PC-9 (cell line): ENCODE measurements around the gene EGFLAM. TPM values are rescaled to one million over a fixed set of nuclear protein-coding genes. Genes with fewer than 3 reads are reported as not detected.

Experiments
- BruUV-seq: library from RNA; stranded (reverse); fragments of 400-500 nt; replicated peaks from 2 replicates; lab custom pipeline; 2021; lab: Mats Ljungman, UMichigan
- CTCF ChIA-PET: fragments of 300-600 bp; sonication (Branson Sonifier 250); formaldehyde crosslinking; loops from one replicate; lab custom pipeline; 2022; ENCODE audit warnings: antibody characterized with exemption; lab: Charles Lee
- POLR2A ChIA-PET: fragments of 300-600 bp; sonication (Branson Sonifier 250); formaldehyde crosslinking; loops from one replicate; lab custom pipeline; 2022; ENCODE audit warnings: antibody characterized with exemption; ENCODE audit not compliant: unreplicated experiment; lab: Charles Lee
- DNase-seq, 2 experiments: peaks; one replicate each; pipeline versions ENCODE4 v3.0.0 to v3.0.0-alpha.2; 2015 to 2022; ENCODE audit warnings: mixed read lengths in 1 of 2
- H2AFZ ChIP-seq: fragments of 200-600 bp; sonication (generic); 2 replicates; pipeline ENCODE4 v1.8.1; 2017; ENCODE audit warnings: antibody characterized with exemption
- H3F3A ChIP-seq: fragments of 200-600 bp; sonication (generic); 2 replicates; pipeline ENCODE4 v1.8.1; 2017; ENCODE audit warnings: antibody characterized with exemption, mild to moderate bottlenecking, low read depth; ENCODE audit not compliant: insufficient read depth
- H3K27ac ChIP-seq: fragments of 200-600 bp; sonication (generic); 2 replicates; pipeline ENCODE4 v1.6.1; 2016; ENCODE audit warnings: mixed run types
- H3K27me3 ChIP-seq: fragments of 200-600 bp; sonication (generic); 2 replicates; pipeline ENCODE4 v1.6.1; 2016; ENCODE audit warnings: low read depth, mixed run types; ENCODE audit not compliant: insufficient read depth
- H3K36me3 ChIP-seq: fragments of 200-600 bp; sonication (generic); 2 replicates; pipeline ENCODE4 v1.6.1; 2016; ENCODE audit warnings: low read depth, mixed run types
- H3K4me1 ChIP-seq: fragments of 200-600 bp; sonication (generic); replicated peaks from 2 replicates; pipeline ENCODE4 v1.6.1; 2016; ENCODE audit warnings: mixed run types; ENCODE audit not compliant: insufficient read depth
- H3K4me2 ChIP-seq: fragments of 200-600 bp; sonication (generic); 2 replicates; pipeline ENCODE4 v1.6.1; 2017; ENCODE audit warnings: mixed run types
- H3K4me3 ChIP-seq: fragments of 200-600 bp; sonication (generic); 2 replicates; pipeline ENCODE4 v1.6.1; 2016; ENCODE audit warnings: mixed run types
- H3K79me2 ChIP-seq: fragments of 200-600 bp; sonication (generic); 2 replicates; pipeline ENCODE4 v1.6.1; 2017; ENCODE audit warnings: low read depth, mixed run types
- H3K9me2 ChIP-seq: fragments of 200-600 bp; sonication (generic); 2 replicates; pipeline ENCODE4 v1.8.1; 2017; ENCODE audit warnings: mild to moderate bottlenecking; ENCODE audit not compliant: insufficient read depth
- H3K9me3 ChIP-seq: fragments of 200-600 bp; sonication (generic); 2 replicates; pipeline ENCODE4 v1.8.1; 2016; ENCODE audit warnings: low read depth; ENCODE audit not compliant: insufficient read depth
- H4K20me1 ChIP-seq: fragments of 200-600 bp; sonication (generic); 2 replicates; pipeline ENCODE4 v1.8.1; 2017; ENCODE audit not compliant: insufficient read depth
- CTCF ChIP-seq: fragments of 200-600 bp; sonication (generic); conservative IDR thresholded peaks from 2 replicates; pipeline ENCODE4 v1.6.1; 2017; ENCODE audit warnings: mixed run types, antibody characterized with exemption, mild to moderate bottlenecking, moderate library complexity
- EZH2 ChIP-seq: fragments of 200-600 bp; sonication (generic); IDR thresholded peaks from 2 replicates; pipeline ENCODE4 v1.8.0; 2017; ENCODE audit warnings: antibody characterized with exemption, low read depth
- intact Hi-C: fragments of 100-400 bp; cut with micrococcal nuclease; formaldehyde crosslinking; loops from one replicate; pipeline ENCODE4 v1.10.0; 2022; ENCODE audit not compliant: unreplicated experiment
- total RNA-seq: library from RNA; stranded (reverse); gene quantifications from 2 replicates; pipeline ENCODE4 v1.2.3, GENCODE V29; 2021

Gene EGFLAM
- total RNA-seq, 1 experiment from 2014 or later: not detected

- no peaks in the 10 kb centered on the region for H3K36me3 ChIP-seq
- no peaks in the 10 kb centered on the region for H3K9me3 ChIP-seq
- H4K20me1 ChIP-seq: no peaks in the 10 kb centered on the region
- no TSS peak for BruUV-seq
- no peak overlapping the region for H3K4me2 ChIP-seq
- H3K79me2 ChIP-seq: no peaks in the 10 kb centered on the region
- POLR2A ChIA-PET: interaction anchor here (0.6 kb wide), 1 partner anchor 100 kb away, joined by 11 read pairs; no protein-coding TSS in a partner anchor
- TF ChIP-seq EZH2 (no peak), CTCF (no peak)
- H3K4me3 ChIP-seq: no peak overlapping the region
- H3F3A ChIP-seq: no peaks in the 10 kb centered on the region
- no peaks in the 10 kb centered on the region for H3K4me1 ChIP-seq
- no peak for DNase-seq
- CTCF ChIA-PET: no interaction called here
- no peaks in the 10 kb centered on the region for H3K9me2 ChIP-seq
- intact Hi-C loops: no loop called here
- no peak overlapping the region for H2AFZ ChIP-seq
- H3K27me3 ChIP-seq: peaks cover 98% of the 10 kb centered on the region
- no peak overlapping the region for H3K27ac ChIP-seq
These were observed 115.4 kb downstream of the EGFLAM start for GRCh38 chr5:38373743-38374142.

DNA sequence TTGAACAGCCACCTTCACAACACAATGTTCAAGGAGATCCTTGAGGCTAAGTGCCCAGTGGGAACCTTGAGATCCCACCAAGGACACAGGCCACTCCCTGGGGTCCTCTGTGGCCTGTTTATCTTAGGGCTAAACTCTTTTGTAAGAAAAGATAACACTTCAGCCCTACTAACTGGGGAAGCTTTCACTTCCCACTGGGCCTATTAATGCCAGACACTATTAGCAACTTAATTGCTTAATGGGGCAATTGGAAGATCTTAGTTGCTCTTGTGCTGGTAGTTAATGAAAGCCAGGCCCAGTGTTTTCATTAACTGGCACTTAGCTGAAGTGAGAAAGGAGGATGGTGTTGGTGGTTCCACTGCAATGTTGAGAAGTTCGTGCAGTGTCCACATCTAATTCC, 117.1 kb downstream of the EGFLAM start:
- no peaks in the 10 kb centered on the region for H3K9me3 ChIP-seq
- no peaks in the 10 kb centered on the region for H3K4me1 ChIP-seq
- H2AFZ ChIP-seq: no peak overlapping the region
- TF ChIP-seq CTCF: no peak
- TF ChIP-seq EZH2: no peak
- BruUV-seq: no TSS peak
- H3K9me2 ChIP-seq: no peaks in the 10 kb centered on the region
- no peaks in the 10 kb centered on the region for H3K79me2 ChIP-seq
- H3K27me3 ChIP-seq: peaks cover 98% of the 10 kb centered on the region
- no peak overlapping the region for H3K4me2 ChIP-seq
- intact Hi-C loops: no loop called here
- DNase-seq: peak in 1 of 2 experiments; percentile 13
- no peak overlapping the region for H3K4me3 ChIP-seq
- no peaks in the 10 kb centered on the region for H3K36me3 ChIP-seq
- H3F3A ChIP-seq: no peaks in the 10 kb centered on the region
- H3K27ac ChIP-seq: no peak overlapping the region
- H4K20me1 ChIP-seq: no peaks in the 10 kb centered on the region
- ChIA-PET CTCF (interaction anchor here (0.6 to 0.7 kb wide), 2 partner anchors 169 to 415 kb away, joined by 3 read pairs; no protein-coding TSS in a partner anchor), POLR2A (interaction anchor here (0.6 kb wide), 1 partner anchor 1036 kb away, joined by 4 read pairs; no protein-coding TSS in a partner anchor)

DNA sequence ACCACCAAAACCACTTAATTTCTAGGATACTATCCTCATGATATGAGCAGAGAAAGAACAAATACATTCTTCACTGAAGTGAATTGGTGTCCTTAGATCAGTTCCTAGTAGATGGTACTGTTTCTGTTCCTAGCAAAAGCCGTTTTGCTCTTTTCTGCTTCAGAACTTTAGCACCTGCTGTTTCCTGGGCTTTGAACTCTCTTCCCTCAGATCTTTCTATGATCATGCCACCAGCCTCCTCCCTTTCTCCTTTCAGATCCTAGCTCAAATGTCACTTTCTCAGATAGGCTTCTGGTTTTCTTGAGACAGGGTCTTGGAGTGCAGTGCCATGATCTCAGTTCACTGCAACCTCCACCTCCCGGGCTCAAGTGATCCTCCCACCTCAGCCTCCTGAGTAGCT, 118.0 kb downstream of the EGFLAM start:
- no peak overlapping the region for H3K4me2 ChIP-seq
- BruUV-seq: no TSS peak
- ChIA-PET POLR2A (no interaction called here), CTCF (no interaction called here)
- H3K27ac ChIP-seq: no peak overlapping the region
- no peaks in the 10 kb centered on the region for H3F3A ChIP-seq
- H3K9me3 ChIP-seq: no peaks in the 10 kb centered on the region
- no peak overlapping the region for H3K4me3 ChIP-seq
- DNase-seq: peak in 1 of 2 experiments; percentile 0
- no peak for TF ChIP-seq CTCF
- TF ChIP-seq EZH2: no peak
- intact Hi-C loops: no loop called here
- H2AFZ ChIP-seq: no peak overlapping the region
- H4K20me1 ChIP-seq: no peaks in the 10 kb centered on the region
- peaks cover 91% of the 10 kb centered on the region for H3K27me3 ChIP-seq
- H3K4me1 ChIP-seq: no peaks in the 10 kb centered on the region
- no peaks in the 10 kb centered on the region for H3K9me2 ChIP-seq
- H3K36me3 ChIP-seq: no peaks in the 10 kb centered on the region
- H3K79me2 ChIP-seq: no peaks in the 10 kb centered on the region
